Ishikawa (cell line): ENCODE results near the gene ANKUB1.

Experiments
- CEBPB ChIP-seq: IDR thresholded peaks from 2 replicates; pipeline ENCODE4 v1.6.1; 2012
- CREB1 ChIP-seq: IDR thresholded peaks from 2 replicates; pipeline ENCODE4 v1.6.1; 2012; ENCODE audit warnings: low read depth
- EGR1 ChIP-seq: IDR thresholded peaks from 2 replicates; pipeline ENCODE4 v1.6.1; 2012
- EP300 ChIP-seq: IDR thresholded peaks from 2 replicates; pipeline ENCODE4 v1.6.1; 2012; ENCODE audit warnings: borderline replicate concordance
- FOXM1 ChIP-seq: IDR thresholded peaks from 2 replicates; pipeline ENCODE4 v1.6.1; 2012; ENCODE audit warnings: low read depth, borderline replicate concordance
- NFIC ChIP-seq: IDR thresholded peaks from 2 replicates; pipeline ENCODE4 v1.6.1; 2012
- RAD21 ChIP-seq: IDR thresholded peaks from 2 replicates; pipeline ENCODE4 v1.6.1; 2012; ENCODE audit warnings: low read depth
- TAF1 ChIP-seq: IDR thresholded peaks from 2 replicates; pipeline ENCODE4 v1.6.1; 2012; ENCODE audit warnings: low read depth, mild to moderate bottlenecking
- TCF12 ChIP-seq: IDR thresholded peaks from 2 replicates; pipeline ENCODE4 v1.6.1; 2012; ENCODE audit warnings: low read depth
- YY1 ChIP-seq: IDR thresholded peaks from 2 replicates; pipeline ENCODE4 v1.6.1; 2012; ENCODE audit warnings: low read depth
- ZBTB7A ChIP-seq: IDR thresholded peaks from 2 replicates; pipeline ENCODE4 v1.6.1; 2012; ENCODE audit warnings: low read depth
- TF ChIP-seq, protein P1 (sequence below): IDR thresholded peaks from 2 replicates; pipeline ENCODE4 v1.6.1; 2012
- TF ChIP-seq, protein P2 (sequence below): IDR thresholded peaks from 2 replicates; pipeline ENCODE4 v1.6.1; 2012; ENCODE audit warnings: low read depth, mild to moderate bottlenecking
- TF ChIP-seq, protein P3 (sequence below): IDR thresholded peaks from 2 replicates; pipeline ENCODE4 v1.6.1; 2012

ANKUB1 gene

DNA sequence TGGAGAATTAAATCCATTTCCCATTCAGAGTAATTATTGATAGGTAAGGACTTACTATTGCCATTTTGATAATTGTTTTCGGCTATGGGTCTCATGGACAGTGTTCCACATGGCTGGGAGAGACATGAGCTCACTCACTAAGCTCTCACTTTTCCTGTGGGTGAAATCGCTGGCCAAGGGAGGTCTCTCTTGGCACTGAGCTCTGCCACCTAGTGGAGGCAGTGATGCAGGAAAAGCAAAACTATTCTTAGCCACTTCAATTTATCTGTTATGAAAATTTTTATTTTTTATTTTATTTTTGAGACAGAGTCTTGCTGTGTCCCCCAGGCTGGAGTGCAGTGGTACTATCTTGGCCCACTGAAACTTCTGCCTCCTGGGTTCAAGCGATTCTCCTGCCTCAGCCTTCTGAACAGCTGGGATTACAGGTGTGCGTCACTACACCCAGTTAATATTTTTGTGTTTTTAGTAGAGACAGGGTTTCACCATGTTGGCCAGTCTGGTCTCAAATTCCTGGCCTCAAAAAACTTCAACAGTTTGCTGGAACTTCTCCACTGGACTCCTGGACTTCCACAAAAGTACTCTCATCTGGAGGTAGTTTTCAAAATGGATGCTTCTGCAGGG is 16.0 kb upstream of the ANKUB1 start:
- TF ChIP-seq TAF1 (no peak), CREB1 (no peak), NFIC (0 out of 2 replicates have a peak, but pooled peaks have one; percentile 21), EP300 (no peak), RAD21 (peak; percentile 69)
- TF ChIP-seq, protein P1, sequence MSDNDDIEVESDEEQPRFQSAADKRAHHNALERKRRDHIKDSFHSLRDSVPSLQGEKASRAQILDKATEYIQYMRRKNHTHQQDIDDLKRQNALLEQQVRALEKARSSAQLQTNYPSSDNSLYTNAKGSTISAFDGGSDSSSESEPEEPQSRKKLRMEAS, result 0 out of 2 replicates have a peak, but pooled peaks have one; percentile 26
- TF ChIP-seq, protein P2, sequence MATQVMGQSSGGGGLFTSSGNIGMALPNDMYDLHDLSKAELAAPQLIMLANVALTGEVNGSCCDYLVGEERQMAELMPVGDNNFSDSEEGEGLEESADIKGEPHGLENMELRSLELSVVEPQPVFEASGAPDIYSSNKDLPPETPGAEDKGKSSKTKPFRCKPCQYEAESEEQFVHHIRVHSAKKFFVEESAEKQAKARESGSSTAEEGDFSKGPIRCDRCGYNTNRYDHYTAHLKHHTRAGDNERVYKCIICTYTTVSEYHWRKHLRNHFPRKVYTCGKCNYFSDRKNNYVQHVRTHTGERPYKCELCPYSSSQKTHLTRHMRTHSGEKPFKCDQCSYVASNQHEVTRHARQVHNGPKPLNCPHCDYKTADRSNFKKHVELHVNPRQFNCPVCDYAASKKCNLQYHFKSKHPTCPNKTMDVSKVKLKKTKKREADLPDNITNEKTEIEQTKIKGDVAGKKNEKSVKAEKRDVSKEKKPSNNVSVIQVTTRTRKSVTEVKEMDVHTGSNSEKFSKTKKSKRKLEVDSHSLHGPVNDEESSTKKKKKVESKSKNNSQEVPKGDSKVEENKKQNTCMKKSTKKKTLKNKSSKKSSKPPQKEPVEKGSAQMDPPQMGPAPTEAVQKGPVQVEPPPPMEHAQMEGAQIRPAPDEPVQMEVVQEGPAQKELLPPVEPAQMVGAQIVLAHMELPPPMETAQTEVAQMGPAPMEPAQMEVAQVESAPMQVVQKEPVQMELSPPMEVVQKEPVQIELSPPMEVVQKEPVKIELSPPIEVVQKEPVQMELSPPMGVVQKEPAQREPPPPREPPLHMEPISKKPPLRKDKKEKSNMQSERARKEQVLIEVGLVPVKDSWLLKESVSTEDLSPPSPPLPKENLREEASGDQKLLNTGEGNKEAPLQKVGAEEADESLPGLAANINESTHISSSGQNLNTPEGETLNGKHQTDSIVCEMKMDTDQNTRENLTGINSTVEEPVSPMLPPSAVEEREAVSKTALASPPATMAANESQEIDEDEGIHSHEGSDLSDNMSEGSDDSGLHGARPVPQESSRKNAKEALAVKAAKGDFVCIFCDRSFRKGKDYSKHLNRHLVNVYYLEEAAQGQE, result no peak

DNA sequence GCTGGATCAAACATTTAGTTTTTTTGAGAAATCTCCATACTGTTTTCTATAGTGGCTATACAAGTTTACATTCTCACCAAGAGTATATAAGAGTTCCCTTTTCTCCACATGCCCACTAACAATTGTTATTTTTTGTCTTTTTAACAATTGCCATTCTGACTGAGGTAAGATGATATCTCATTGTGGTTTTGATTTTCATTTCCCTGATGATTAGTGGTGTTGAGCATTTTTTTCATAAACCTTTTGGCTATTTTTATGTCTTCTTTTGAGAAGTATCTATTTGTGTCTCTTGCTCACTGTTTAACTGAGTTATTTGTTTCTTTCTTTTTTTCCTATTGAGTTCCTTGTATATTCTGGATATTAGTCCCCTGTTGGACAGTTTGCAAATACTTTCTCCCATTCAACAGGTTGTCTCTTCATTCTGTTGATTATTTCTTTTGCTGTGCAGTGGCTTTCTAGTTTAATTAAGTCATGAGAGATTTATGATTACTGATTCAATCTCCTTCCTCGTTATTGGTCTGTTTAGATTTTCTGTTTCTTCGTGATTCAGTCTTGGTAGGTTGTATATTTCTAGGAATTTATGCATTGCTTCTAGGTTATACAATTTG is 13.9 kb upstream of the ANKUB1 start:
- TF ChIP-seq FOXM1, result no peak
- TF ChIP-seq EP300, result no peak

DNA sequence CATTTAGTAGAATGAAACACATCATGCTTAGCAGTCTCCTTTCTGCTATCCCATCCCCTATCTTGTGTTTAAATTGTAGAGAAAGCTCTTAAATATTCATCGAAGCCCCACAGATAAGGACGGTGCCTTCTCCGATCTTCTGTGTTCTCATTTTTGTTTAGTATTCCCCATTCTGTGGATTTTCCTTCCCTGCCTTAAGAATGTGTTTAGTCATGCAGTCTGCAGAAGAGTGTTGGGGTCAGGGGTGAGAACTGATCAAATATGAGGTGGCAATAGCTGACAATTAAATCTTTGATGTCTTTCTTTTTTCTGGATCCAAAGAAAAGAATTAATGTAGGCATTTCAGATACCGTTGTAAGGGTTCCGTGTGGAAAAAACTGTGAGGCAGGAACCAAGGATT is 9.3 kb upstream of the ANKUB1 start:
- no peak for TF ChIP-seq TCF12
- no peak for TF ChIP-seq TAF1
- TF ChIP-seq, protein P3, sequence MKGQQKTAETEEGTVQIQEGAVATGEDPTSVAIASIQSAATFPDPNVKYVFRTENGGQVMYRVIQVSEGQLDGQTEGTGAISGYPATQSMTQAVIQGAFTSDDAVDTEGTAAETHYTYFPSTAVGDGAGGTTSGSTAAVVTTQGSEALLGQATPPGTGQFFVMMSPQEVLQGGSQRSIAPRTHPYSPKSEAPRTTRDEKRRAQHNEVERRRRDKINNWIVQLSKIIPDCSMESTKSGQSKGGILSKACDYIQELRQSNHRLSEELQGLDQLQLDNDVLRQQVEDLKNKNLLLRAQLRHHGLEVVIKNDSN, result no peak

DNA sequence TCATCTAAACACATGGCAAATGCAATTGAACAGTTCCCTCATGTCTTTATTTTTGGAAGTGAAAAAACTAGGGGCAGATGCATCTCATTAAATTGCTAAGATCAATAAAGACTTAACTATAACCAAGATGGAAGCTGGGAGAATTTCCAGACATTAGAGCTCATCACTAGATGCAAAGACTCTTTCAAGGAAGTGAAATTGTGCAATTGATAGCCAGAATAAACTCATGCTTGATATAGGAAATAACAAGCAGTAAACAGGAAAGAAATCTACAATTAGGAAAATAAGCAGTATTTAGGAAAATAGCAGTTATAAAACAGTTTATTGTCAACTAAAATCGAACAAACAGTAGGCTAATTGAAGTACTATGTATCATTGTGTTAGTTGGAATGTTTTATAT is 8.8 kb upstream of the ANKUB1 start:
- no peak for TF ChIP-seq TAF1
- TF ChIP-seq YY1, result no peak
- no peak for TF ChIP-seq NFIC
- TF ChIP-seq TCF12, result no peak
- TF ChIP-seq, protein P1, result no peak
- no peak for TF ChIP-seq ZBTB7A

DNA sequence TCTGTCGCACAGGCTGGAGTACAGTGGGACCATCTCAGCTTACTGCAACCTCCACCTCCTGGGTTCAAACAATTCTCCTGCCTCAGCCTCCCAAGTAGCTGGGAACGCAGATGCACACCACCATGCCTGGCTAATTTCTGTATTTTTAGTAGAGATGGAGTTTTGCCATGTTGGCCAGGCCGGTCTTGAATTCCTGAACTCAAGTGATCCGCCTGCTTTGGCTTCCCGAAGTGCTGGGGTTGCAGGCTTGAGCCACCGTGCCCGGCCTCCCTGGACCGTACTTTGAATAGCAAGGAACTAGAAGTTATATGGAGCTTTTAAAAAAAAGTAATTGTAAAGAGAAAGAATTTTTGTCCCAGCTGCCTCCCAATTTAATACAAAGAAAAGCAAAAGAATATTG is 8.3 kb upstream of the ANKUB1 start:
- TF ChIP-seq EP300 (no peak), TCF12 (no peak)

DNA sequence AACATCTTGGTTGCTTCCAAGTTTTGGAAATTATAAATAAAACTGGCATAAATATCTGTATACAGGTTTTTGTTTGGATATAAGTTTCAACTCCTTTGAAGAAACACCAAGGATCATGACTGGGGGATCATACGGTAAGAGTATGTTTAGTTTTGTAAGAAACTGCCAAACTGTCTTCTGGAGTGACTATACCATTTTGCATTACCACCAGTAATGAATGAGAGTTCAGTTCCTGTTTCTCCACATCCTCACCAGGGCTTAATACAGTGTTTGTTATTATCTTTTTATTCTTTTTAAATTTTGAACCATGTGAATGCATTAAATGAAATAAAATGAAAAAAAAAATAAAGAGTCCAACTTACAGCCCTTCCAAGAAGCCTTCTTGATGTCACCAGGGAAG is 3.7 kb upstream of the ANKUB1 start:
- TF ChIP-seq, protein P3, result no peak
- TF ChIP-seq YY1 (no peak), NFIC (no peak)

DNA sequence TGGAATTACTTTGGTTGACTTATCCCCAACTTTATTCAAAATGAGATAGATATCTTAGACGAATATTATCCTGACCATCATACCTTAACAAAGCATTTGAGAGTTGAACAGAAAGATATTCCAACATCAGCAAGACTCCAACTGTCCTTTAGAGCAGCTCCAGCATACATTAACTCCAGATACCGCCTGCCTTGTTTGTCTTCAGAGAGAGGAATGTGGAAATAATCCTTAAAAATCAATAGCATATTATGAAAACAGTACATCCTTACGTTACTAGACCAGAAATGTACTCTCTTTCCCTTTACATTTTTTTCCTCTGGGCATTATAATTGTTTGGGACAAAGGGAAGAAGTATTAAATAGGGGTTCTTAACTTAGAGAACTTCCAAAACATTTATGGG is 1.7 kb downstream of the ANKUB1 start:
- TF ChIP-seq CEBPB (no peak), NFIC (no peak), RAD21 (no peak), TCF12 (no peak), FOXM1 (no peak), ZBTB7A (no peak), EP300 (no peak), TAF1 (no peak)
- TF ChIP-seq, protein P3, result no peak

DNA sequence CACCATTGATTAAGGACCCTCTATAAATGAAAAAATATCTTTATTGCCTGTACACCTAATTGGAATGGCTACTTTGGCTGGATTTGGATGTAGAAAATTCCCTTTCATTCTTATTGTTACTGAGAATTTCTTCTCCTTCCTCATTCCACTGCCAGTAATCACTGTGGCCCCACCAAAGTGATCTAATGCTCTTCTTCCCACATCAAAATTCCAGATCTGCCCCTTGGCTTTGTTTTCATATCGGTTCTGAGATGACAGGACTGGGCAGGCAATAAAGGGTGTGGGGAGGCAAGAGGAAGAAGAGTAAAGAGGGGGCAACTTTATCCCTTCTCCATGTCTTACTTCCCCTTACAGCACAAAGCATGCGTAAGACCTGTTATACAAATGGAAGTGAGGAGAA is 2.1 kb downstream of the ANKUB1 start:
- TF ChIP-seq TCF12 (no peak), YY1 (no peak), NFIC (no peak), EGR1 (no peak), FOXM1 (no peak)
- TF ChIP-seq, protein P2, result no peak
- TF ChIP-seq, protein P1, result no peak
